ENCODE measurements around the gene DCPS. TPM values are rescaled to one million over a fixed set of nuclear protein-coding genes. Genes with fewer than 3 reads are reported as not detected.

The DCPS gene
- total RNA-seq, 1 experiment from 2014 or later: 33.2 TPM

DNA sequence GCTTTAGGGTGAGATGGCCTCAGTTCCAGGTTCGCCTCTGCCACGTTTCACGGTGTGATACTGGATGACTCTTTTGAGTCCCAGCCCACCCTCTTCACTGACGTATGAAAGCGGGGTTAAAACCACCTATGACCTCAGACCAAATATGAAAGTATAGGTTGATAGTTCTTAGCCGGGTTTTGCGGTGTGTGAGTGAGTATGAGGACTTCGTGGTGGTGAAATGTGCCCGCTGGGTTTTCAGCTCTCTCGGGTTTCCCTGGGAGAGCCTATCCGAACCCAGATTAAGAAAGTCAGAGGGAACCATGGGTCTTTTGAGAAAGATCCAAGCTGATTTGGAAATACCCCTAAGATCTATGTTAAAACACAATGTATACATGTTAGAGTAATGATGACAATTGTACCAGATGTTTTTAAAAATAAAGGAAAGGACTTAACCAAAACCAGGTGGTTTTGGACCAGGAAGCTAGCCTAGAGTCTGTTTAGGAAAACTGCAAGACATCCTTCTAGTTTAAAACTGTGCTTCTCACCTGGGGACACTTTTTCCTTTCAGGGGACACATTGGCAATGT is 25.9 kb downstream of the DCPS start:
- Mint-ChIP-seq H3K4me1 (ENCODE audit: low read depth, unreplicated experiment) (peaks cover 28% of the 10 kb centered on the region), H3K4me3 (ENCODE audit: low read depth, unreplicated experiment) (no peak overlapping the region), H3K36me3 (ENCODE audit: insufficient read depth, unreplicated experiment) (peaks cover 14% of the 10 kb centered on the region), H3K27ac (ENCODE audit: unreplicated experiment) (no peak overlapping the region), H3K27me3 (ENCODE audit: unreplicated experiment) (no peaks in the 10 kb centered on the region), H3K9me3 (ENCODE audit: low read depth, unreplicated experiment) (no peaks in the 10 kb centered on the region)
- DNase-seq: no peak
- no TSS peak for BruUV-seq (replicated peaks)
- CTCF ChIA-PET: interaction anchor here (0.8 kb wide), 1 partner anchor 10 kb away, joined by 5 read pairs; no protein-coding TSS in a partner anchor
- TF ChIP-seq, protein P1, sequence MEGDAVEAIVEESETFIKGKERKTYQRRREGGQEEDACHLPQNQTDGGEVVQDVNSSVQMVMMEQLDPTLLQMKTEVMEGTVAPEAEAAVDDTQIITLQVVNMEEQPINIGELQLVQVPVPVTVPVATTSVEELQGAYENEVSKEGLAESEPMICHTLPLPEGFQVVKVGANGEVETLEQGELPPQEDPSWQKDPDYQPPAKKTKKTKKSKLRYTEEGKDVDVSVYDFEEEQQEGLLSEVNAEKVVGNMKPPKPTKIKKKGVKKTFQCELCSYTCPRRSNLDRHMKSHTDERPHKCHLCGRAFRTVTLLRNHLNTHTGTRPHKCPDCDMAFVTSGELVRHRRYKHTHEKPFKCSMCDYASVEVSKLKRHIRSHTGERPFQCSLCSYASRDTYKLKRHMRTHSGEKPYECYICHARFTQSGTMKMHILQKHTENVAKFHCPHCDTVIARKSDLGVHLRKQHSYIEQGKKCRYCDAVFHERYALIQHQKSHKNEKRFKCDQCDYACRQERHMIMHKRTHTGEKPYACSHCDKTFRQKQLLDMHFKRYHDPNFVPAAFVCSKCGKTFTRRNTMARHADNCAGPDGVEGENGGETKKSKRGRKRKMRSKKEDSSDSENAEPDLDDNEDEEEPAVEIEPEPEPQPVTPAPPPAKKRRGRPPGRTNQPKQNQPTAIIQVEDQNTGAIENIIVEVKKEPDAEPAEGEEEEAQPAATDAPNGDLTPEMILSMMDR (IDR thresholded peaks at IDR 0.05; ENCODE audit: unreplicated experiment): no peak
- intact Hi-C loops (cut with micrococcal nuclease; ENCODE audit: unreplicated experiment): no loop called here

DNA sequence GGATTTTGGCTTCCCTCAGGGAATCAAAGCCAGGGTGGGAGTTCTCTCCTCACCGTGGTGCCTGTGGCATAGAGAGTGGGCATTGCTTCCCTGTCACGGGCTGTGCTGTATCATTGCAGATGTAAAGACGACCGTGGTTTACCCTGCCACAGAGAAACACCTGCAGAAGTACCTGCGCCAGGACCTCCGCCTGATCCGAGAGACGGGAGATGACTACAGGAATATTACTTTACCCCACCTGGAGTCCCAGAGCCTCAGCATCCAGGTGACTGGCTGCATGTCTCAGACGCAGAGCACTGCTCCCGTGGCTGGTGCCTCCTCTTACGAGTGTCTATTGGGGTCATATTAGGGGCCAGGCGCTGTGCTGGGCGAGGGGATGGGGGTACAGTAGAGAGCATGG is 27.4 kb downstream of the DCPS start:
- CTCF ChIA-PET: no interaction called here
- H3K9me3 Mint-ChIP-seq (ENCODE audit: low read depth, unreplicated experiment): no peaks in the 10 kb centered on the region
- no peak overlapping the region for H3K4me3 Mint-ChIP-seq (ENCODE audit: low read depth, unreplicated experiment)
- H3K27ac Mint-ChIP-seq (ENCODE audit: unreplicated experiment): no peak overlapping the region
- no peaks in the 10 kb centered on the region for H3K27me3 Mint-ChIP-seq (ENCODE audit: unreplicated experiment)
- DNase-seq: no peak
- TF ChIP-seq, protein P1 (IDR thresholded peaks at IDR 0.05; ENCODE audit: unreplicated experiment): no peak
- H3K36me3 Mint-ChIP-seq (ENCODE audit: insufficient read depth, unreplicated experiment): peaks cover 14% of the 10 kb centered on the region
- H3K4me1 Mint-ChIP-seq (ENCODE audit: low read depth, unreplicated experiment): peaks cover 25% of the 10 kb centered on the region
- intact Hi-C loops (cut with micrococcal nuclease; ENCODE audit: unreplicated experiment): no loop called here
- no TSS peak for BruUV-seq (replicated peaks)

DNA sequence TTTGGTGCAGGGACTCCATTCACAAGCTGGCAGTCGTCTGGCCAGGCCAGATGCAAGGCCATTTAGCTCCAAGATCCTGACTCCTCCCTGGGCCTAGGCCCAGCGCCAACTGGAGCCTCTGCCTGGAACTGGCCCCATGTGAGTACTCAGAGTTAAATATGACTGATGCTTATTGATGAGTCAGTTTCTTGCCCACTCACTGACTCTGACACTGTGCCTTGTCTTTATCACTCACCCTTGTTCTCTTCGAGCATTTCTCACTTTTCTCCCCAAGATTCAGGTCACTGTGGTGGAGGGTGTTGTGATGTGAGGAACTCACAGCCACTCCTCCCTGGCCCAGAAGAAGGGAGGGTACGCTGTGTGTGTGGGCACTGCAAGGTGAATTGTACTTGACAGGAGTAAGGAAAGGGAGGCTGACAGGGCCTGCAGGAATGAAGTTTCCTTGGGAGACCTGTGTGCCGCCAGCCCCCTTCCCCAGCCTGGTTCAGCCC is 28.4 kb downstream of the DCPS start:
- H3K27ac Mint-ChIP-seq (ENCODE audit: unreplicated experiment): no peak overlapping the region
- peaks cover 10% of the 10 kb centered on the region for H3K36me3 Mint-ChIP-seq (ENCODE audit: insufficient read depth, unreplicated experiment)
- TF ChIP-seq, protein P1 (IDR thresholded peaks at IDR 0.05; ENCODE audit: unreplicated experiment): no peak
- intact Hi-C loops (cut with micrococcal nuclease; ENCODE audit: unreplicated experiment): no loop called here
- BruUV-seq (replicated peaks): no TSS peak
- DNase-seq: no peak
- H3K4me1 Mint-ChIP-seq (ENCODE audit: low read depth, unreplicated experiment): peaks cover 19% of the 10 kb centered on the region
- no peaks in the 10 kb centered on the region for H3K9me3 Mint-ChIP-seq (ENCODE audit: low read depth, unreplicated experiment)
- H3K4me3 Mint-ChIP-seq (ENCODE audit: low read depth, unreplicated experiment): no peak overlapping the region
- no peaks in the 10 kb centered on the region for H3K27me3 Mint-ChIP-seq (ENCODE audit: unreplicated experiment)
- CTCF ChIA-PET: no interaction called here

DNA sequence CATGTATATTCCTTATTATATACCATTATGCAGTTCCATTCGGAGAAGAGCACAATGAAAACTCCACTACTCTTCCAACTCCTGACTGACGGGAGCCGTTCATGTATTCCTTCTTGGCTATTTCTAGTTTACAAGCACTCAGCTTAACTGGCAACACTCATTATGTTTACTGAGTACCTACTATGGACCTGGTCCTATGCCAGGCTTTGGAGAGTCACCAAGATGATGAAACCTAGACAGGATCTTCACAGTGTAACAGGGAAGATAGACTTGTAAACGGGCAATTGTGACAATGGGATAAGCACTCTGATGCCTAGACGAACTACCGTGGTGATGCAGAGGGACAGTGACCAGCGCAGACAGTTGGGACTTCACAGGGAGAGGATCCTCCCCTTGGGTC is 29.3 kb downstream of the DCPS start:
- BruUV-seq (replicated peaks): no TSS peak
- Mint-ChIP-seq H3K27me3 (ENCODE audit: unreplicated experiment) (no peaks in the 10 kb centered on the region), H3K4me3 (ENCODE audit: low read depth, unreplicated experiment) (no peak overlapping the region), H3K4me1 (ENCODE audit: low read depth, unreplicated experiment) (peaks cover 10% of the 10 kb centered on the region), H3K36me3 (ENCODE audit: insufficient read depth, unreplicated experiment) (peaks cover 1% of the 10 kb centered on the region), H3K9me3 (ENCODE audit: low read depth, unreplicated experiment) (no peaks in the 10 kb centered on the region), H3K27ac (ENCODE audit: unreplicated experiment) (no peak overlapping the region)
- TF ChIP-seq, protein P1 (IDR thresholded peaks at IDR 0.05; ENCODE audit: unreplicated experiment): no peak
- intact Hi-C loops (cut with micrococcal nuclease; ENCODE audit: unreplicated experiment): no loop called here
- DNase-seq: no peak
- CTCF ChIA-PET: no interaction called here

Measured in Calu3 (cell line).